Right atrium auricular region (tissue), 2 donors: Measurements from ENCODE around the gene THSD7B. TPM values are rescaled to one million over a fixed set of nuclear protein-coding genes. Genes with fewer than 3 reads are reported as not detected.

Experiments
- DNase-seq: peaks from one replicate; pipeline ENCODE4 v3.0.0-alpha.2; 2019; ENCODE audit warnings: low spot score
- H3K27ac ChIP-seq, 2 donors: fragments of 200-600 bp; sonication (generic); 1 replicate in 1 of 2; 2 replicates in 1 of 2; pipeline ENCODE4 v1.5.1; 2016 to 2019
- H3K27me3 ChIP-seq, 2 donors: fragments of 200-600 bp; sonication (generic); one replicate each; pipeline versions ENCODE4 v1.5.1 to v1.6.0; 2017 to 2019
- H3K36me3 ChIP-seq: fragments of 200-600 bp; sonication (generic); one replicate; pipeline ENCODE4 v1.5.1; 2016
- H3K4me1 ChIP-seq, 2 donors: fragments of 200-600 bp; sonication (generic); one replicate each; pipeline versions ENCODE4 v1.5.1 to v1.6.0; 2017 to 2019
- H3K4me3 ChIP-seq, 2 donors: fragments of 200-600 bp; sonication (generic); 1 replicate in 1 of 2; 2 replicates in 1 of 2; pipeline ENCODE4 v1.5.1; 2017 to 2019; ENCODE audit warnings: mild to moderate bottlenecking in 1 of 2, moderate library complexity in 1 of 2
- H3K9me3 ChIP-seq, 2 donors: fragments of 200-600 bp; sonication (generic); one replicate each; pipeline ENCODE4 v1.5.1; 2019
- CTCF ChIP-seq, 2 donors: fragments of 200-600 bp; sonication (generic); IDR thresholded peaks; one replicate each; pipeline ENCODE4 v1.5.1; 2019; ENCODE audit warnings: antibody characterized with exemption in 2 of 2
- total RNA-seq, 2 donors: library from RNA; depleted of rRNA; stranded (reverse); fragments of >200 nt; gene quantifications; one replicate each; pipeline ENCODE4 v1.1.0, GENCODE V29; 2016

The THSD7B gene
- total RNA-seq, 2 donors from 2014 or later, result 0.07 to 0.08 TPM

- no peak overlapping the region for H3K27ac ChIP-seq
- TF ChIP-seq CTCF (IDR thresholded peaks at IDR 0.05), result no peak
- no peaks in the 10 kb centered on the region for H3K27me3 ChIP-seq
- H3K36me3 ChIP-seq, result no peaks in the 10 kb centered on the region
- no peaks in the 10 kb centered on the region for H3K9me3 ChIP-seq
- no peak overlapping the region for H3K4me3 ChIP-seq
- H3K4me1 ChIP-seq, result no peaks in the 10 kb centered on the region
- DNase-seq, result no peak
Measured at GRCh38 chr2:137336067-137336466, 570.7 kb downstream of the THSD7B start.

DNA sequence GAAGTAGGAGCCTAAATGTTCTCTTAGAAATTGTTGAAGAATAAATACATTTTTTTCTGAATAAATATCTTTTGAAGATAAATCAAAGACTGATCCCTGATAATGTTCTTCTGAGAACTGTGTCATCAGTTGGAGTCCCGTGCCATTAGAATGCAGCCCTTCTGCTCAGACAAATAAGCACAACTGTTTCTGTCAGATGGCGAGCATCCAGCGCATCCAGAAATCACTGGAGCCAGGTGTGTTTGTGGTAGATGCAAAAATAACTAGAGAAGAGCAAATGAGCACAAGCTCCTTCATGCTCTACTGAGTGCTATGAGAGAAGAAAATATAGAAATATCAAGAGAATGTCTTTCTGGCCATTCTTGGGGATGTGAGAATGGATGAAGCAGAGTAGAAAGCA, 573.7 kb downstream of the THSD7B start:
- no peak for DNase-seq
- Histone ChIP-seq H3K36me3 (no peaks in the 10 kb centered on the region), H3K27me3 (no peaks in the 10 kb centered on the region), H3K9me3 (no peaks in the 10 kb centered on the region), H3K4me1 (no peaks in the 10 kb centered on the region), H3K4me3 (no peak overlapping the region), H3K27ac (no peak overlapping the region)
- no peak for TF ChIP-seq CTCF (IDR thresholded peaks at IDR 0.05)

- H3K4me3 ChIP-seq, result no peak overlapping the region
- TF ChIP-seq CTCF (IDR thresholded peaks at IDR 0.05), result no peak
- H3K27me3 ChIP-seq, result no peaks in the 10 kb centered on the region
- H3K9me3 ChIP-seq, result no peaks in the 10 kb centered on the region
- no peaks in the 10 kb centered on the region for H3K36me3 ChIP-seq
- no peak overlapping the region for H3K27ac ChIP-seq
- no peaks in the 10 kb centered on the region for H3K4me1 ChIP-seq
- no peak for DNase-seq
Measured at GRCh38 chr2:137345994-137346393, 580.6 kb downstream of the THSD7B start.

DNA sequence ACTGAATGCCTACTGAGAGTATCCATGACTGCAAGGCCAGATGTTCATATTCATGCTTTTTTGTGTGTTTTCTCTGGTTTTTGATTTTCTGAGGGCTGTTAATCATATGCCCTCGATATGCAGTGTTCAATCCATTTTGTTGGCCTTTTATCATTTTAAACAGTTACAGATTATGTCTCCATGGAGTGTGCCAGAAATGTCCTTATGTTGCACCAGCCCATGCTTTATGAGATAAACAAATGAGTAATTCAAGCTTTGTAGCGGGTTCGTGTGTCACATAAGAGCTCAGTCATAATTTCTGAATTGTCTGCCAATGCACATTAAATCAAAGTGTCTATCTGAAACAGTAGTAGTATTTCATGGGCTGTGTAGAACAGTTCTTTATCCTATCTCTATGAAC, 583.0 kb downstream of the THSD7B start:
- Histone ChIP-seq H3K27ac (no peak overlapping the region), H3K4me3 (no peak overlapping the region), H3K27me3 (no peaks in the 10 kb centered on the region), H3K36me3 (no peaks in the 10 kb centered on the region), H3K9me3 (no peaks in the 10 kb centered on the region), H3K4me1 (no peaks in the 10 kb centered on the region)
- no peak for DNase-seq
- no peak for TF ChIP-seq CTCF (IDR thresholded peaks at IDR 0.05)

DNA sequence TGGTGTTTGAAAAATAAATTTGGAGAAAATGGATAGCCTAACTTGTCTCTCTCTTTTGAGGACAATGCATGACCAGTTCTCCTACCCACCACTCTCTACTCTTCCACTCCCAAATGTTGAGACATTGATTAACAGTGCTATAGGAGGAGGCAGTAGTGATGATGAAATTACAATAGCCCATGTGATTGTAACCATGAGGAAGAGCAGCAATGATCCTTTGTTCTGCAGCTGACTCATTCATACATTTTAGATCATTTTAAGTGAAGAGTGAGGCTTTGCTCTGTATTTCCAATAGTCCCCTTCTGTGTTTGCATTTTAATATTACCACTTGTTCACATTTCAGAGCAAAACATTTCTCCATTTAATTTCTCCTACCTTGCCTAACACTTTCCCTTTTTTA, 592.3 kb downstream of the THSD7B start:
- Histone ChIP-seq H3K4me3 (no peak overlapping the region), H3K4me1 (no peaks in the 10 kb centered on the region), H3K27ac (no peak overlapping the region), H3K9me3 (peaks cover 0 to 16% of the 10 kb centered on the region in 2 donors), H3K27me3 (no peaks in the 10 kb centered on the region), H3K36me3 (no peaks in the 10 kb centered on the region)
- TF ChIP-seq CTCF (IDR thresholded peaks at IDR 0.05), result no peak
- no peak for DNase-seq

DNA sequence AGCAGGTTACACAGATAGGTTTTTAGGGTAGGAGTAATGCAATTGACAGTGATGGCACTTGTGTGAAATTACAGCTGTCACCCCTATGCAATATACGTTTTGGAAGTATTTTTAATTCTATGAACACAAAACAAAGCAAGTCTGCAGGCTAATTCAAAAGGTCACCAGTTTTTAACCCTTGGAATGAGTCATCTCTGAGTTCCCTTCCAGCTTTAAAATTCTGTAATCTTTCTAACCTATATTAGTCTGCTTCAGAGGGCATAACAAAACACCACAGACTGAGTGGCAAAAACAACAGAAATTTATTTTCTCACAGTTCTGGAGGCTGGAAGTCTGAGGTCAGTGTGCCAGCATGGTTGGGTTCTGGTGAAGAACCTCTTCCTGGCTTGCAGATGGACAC, 602.0 kb downstream of the THSD7B start:
- Histone ChIP-seq H3K27ac (no peak overlapping the region), H3K9me3 (peaks cover 0 to 17% of the 10 kb centered on the region in 2 donors), H3K27me3 (no peaks in the 10 kb centered on the region), H3K36me3 (no peaks in the 10 kb centered on the region), H3K4me3 (no peak overlapping the region), H3K4me1 (no peaks in the 10 kb centered on the region)
- no peak for TF ChIP-seq CTCF (IDR thresholded peaks at IDR 0.05)
- no peak for DNase-seq
